ENCODE data around the gene ZNF324B. TPM values are rescaled to one million over a fixed set of nuclear protein-coding genes. Genes with fewer than 3 reads are reported as not detected.

ZNF324B gene
- total and polyA plus RNA-seq, 2 of the 8 experiments (the other 6 are each of a cell fraction or from before 2014, with no cell fraction given): 2.9 to 6.0 TPM

DNA sequence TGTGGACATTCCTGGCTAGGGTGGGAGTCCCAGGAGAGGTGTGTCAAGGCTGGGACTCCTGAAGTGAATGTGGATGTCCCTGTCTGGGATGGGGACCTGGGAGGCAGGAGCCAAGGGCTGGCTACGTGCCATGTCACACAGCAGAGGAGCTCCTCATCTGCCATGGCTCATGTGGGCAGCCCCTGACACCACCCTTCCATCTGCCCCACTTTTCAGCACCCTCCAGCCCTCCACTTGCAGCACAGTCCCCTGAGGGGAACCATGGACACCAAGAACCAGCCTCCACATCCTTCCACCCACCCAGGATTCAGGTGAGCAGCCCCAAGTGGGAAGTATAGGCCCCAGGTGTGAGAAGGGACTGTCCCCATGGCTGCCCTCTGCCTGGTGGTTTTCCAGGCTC, 26.4 kb downstream of the ZNF324B start (continued):
- TF ChIP-seq, protein P1, sequence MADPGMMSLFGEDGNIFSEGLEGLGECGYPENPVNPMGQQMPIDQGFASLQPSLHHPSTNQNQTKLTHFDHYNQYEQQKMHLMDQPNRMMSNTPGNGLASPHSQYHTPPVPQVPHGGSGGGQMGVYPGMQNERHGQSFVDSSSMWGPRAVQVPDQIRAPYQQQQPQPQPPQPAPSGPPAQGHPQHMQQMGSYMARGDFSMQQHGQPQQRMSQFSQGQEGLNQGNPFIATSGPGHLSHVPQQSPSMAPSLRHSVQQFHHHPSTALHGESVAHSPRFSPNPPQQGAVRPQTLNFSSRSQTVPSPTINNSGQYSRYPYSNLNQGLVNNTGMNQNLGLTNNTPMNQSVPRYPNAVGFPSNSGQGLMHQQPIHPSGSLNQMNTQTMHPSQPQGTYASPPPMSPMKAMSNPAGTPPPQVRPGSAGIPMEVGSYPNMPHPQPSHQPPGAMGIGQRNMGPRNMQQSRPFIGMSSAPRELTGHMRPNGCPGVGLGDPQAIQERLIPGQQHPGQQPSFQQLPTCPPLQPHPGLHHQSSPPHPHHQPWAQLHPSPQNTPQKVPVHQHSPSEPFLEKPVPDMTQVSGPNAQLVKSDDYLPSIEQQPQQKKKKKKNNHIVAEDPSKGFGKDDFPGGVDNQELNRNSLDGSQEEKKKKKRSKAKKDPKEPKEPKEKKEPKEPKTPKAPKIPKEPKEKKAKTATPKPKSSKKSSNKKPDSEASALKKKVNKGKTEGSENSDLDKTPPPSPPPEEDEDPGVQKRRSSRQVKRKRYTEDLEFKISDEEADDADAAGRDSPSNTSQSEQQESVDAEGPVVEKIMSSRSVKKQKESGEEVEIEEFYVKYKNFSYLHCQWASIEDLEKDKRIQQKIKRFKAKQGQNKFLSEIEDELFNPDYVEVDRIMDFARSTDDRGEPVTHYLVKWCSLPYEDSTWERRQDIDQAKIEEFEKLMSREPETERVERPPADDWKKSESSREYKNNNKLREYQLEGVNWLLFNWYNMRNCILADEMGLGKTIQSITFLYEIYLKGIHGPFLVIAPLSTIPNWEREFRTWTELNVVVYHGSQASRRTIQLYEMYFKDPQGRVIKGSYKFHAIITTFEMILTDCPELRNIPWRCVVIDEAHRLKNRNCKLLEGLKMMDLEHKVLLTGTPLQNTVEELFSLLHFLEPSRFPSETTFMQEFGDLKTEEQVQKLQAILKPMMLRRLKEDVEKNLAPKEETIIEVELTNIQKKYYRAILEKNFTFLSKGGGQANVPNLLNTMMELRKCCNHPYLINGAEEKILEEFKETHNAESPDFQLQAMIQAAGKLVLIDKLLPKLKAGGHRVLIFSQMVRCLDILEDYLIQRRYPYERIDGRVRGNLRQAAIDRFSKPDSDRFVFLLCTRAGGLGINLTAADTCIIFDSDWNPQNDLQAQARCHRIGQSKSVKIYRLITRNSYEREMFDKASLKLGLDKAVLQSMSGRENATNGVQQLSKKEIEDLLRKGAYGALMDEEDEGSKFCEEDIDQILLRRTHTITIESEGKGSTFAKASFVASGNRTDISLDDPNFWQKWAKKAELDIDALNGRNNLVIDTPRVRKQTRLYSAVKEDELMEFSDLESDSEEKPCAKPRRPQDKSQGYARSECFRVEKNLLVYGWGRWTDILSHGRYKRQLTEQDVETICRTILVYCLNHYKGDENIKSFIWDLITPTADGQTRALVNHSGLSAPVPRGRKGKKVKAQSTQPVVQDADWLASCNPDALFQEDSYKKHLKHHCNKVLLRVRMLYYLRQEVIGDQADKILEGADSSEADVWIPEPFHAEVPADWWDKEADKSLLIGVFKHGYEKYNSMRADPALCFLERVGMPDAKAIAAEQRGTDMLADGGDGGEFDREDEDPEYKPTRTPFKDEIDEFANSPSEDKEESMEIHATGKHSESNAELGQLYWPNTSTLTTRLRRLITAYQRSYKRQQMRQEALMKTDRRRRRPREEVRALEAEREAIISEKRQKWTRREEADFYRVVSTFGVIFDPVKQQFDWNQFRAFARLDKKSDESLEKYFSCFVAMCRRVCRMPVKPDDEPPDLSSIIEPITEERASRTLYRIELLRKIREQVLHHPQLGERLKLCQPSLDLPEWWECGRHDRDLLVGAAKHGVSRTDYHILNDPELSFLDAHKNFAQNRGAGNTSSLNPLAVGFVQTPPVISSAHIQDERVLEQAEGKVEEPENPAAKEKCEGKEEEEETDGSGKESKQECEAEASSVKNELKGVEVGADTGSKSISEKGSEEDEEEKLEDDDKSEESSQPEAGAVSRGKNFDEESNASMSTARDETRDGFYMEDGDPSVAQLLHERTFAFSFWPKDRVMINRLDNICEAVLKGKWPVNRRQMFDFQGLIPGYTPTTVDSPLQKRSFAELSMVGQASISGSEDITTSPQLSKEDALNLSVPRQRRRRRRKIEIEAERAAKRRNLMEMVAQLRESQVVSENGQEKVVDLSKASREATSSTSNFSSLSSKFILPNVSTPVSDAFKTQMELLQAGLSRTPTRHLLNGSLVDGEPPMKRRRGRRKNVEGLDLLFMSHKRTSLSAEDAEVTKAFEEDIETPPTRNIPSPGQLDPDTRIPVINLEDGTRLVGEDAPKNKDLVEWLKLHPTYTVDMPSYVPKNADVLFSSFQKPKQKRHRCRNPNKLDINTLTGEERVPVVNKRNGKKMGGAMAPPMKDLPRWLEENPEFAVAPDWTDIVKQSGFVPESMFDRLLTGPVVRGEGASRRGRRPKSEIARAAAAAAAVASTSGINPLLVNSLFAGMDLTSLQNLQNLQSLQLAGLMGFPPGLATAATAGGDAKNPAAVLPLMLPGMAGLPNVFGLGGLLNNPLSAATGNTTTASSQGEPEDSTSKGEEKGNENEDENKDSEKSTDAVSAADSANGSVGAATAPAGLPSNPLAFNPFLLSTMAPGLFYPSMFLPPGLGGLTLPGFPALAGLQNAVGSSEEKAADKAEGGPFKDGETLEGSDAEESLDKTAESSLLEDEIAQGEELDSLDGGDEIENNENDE (IDR thresholded peaks at IDR 0.05; ENCODE audit: insufficient replicate concordance, low read length): no peak
- TF ChIP-seq TBP (IDR thresholded peaks at IDR 0.05; ENCODE audit: low read depth, low read length): no peak
- TF ChIP-seq JUND (IDR thresholded peaks at IDR 0.05; ENCODE audit: low read length): no peak
- TF ChIP-seq HDAC2 (IDR thresholded peaks at IDR 0.05; ENCODE audit: borderline replicate concordance in 1 of 2, low read depth in 2 of 2, low read length in 2 of 2): no peak
- TF ChIP-seq CHD1 (IDR thresholded peaks at IDR 0.05; ENCODE audit: low read depth, low read length): no peak
- TF ChIP-seq RXRA (IDR thresholded peaks at IDR 0.05; ENCODE audit: insufficient read depth, low read depth, low read length): no peak
- no peak for TF ChIP-seq SP4 (IDR thresholded peaks at IDR 0.05; ENCODE audit: low read length)
- TF ChIP-seq KDM4A (IDR thresholded peaks at IDR 0.05; ENCODE audit: low read depth, low read length, severe bottlenecking): no peak
- no peak for TF ChIP-seq HDAC6 (IDR thresholded peaks at IDR 0.05; ENCODE audit: low read depth, low read length)
- no peak for TF ChIP-seq SUZ12 (IDR thresholded peaks at IDR 0.05; ENCODE audit: low read length)

Measured in H1 (cell line).